ENCODE results near the gene H1-8. TPM values are rescaled to one million over a fixed set of nuclear protein-coding genes. Genes with fewer than 3 reads are reported as not detected.

The H1-8 gene
- total and polyA plus RNA-seq, 9 donors = 0.27 TPM; not detected in 8

GRCh38 chr3:129558772-129559564 lies 16.0 kb downstream of the H1-8 start:
- no peaks in the 10 kb centered on the region for H3K9me3 ChIP-seq
- no peaks in the 10 kb centered on the region for H3K36me3 ChIP-seq
- peak overlapping the region in 1 of 2 donors; percentile 2 for H3K27ac ChIP-seq
- intact Hi-C loops (cut with DNase I) = no loop called here
- no peak for TF ChIP-seq POLR2A (IDR thresholded peaks at IDR 0.05)
- TF ChIP-seq EP300 (IDR thresholded peaks at IDR 0.05) = no peak
- TF ChIP-seq CTCF (IDR thresholded peaks at IDR 0.05) = no peak
- peaks cover 26% of the 10 kb centered on the region for H3K4me1 ChIP-seq (ENCODE audit: insufficient read depth)
- H3K4me3 ChIP-seq = no peak overlapping the region
- 74 to 81% (median 75%) methylated on average over 10 to 11 of the region's 11 CpGs for WGBS, 3 donors
- no peaks in the 10 kb centered on the region for H3K27me3 ChIP-seq
- no peak for DNase-seq

- intact Hi-C loops (cut with DNase I) = loop anchor here in 2 of 4 donors (5.0 to 10.0 kb wide), 3 partner anchors 38 to 67 kb away; no protein-coding TSS in a partner anchor
- no peaks in the 10 kb centered on the region for H3K27me3 ChIP-seq
- H3K27ac ChIP-seq = peak overlapping the region; percentile 45 to 92
- WGBS, 3 donors = 71 to 79% (median 73%) methylated on average over 20 of the region's 20 CpGs
- H3K4me1 ChIP-seq (ENCODE audit: insufficient read depth) = peaks cover 23% of the 10 kb centered on the region
- no peak overlapping the region for H3K4me3 ChIP-seq
- TF ChIP-seq CTCF (IDR thresholded peaks at IDR 0.05) (no peak), EP300 (IDR thresholded peaks at IDR 0.05) (no peak), POLR2A (IDR thresholded peaks at IDR 0.05) (no peak)
- no peaks in the 10 kb centered on the region for H3K36me3 ChIP-seq
- no peak for DNase-seq
- no peaks in the 10 kb centered on the region for H3K9me3 ChIP-seq
These were observed 16.6 kb downstream of the H1-8 start for GRCh38 chr3:129559565-129560079.

- H3K9me3 ChIP-seq = no peaks in the 10 kb centered on the region
- peak overlapping the region; percentile 8 for H3K4me3 ChIP-seq
- intact Hi-C loops (cut with DNase I) = loop anchor here in 2 of 4 donors (5.0 to 10.0 kb wide), 3 partner anchors 37 to 68 kb away; no protein-coding TSS in a partner anchor
These were observed 17.4 kb downstream of the H1-8 start for GRCh38 chr3:129560269-129560787.

More at GRCh38 chr3:129560269-129560787, 17.4 kb downstream of the H1-8 start:
- H3K4me1 ChIP-seq (ENCODE audit: insufficient read depth) = peaks cover 19% of the 10 kb centered on the region
- no peaks in the 10 kb centered on the region for H3K36me3 ChIP-seq
- peak; percentile 61 to 74 (median 65) for DNase-seq
- peak overlapping the region; percentile 45 to 92 for H3K27ac ChIP-seq
- no peak for TF ChIP-seq CTCF (IDR thresholded peaks at IDR 0.05)
- TF ChIP-seq POLR2A (IDR thresholded peaks at IDR 0.05) = no peak
- TF ChIP-seq EP300 (IDR thresholded peaks at IDR 0.05) = no peak
- WGBS, 3 donors = 61 to 63% (median 61%) methylated on average over 16 of the region's 16 CpGs
- no peaks in the 10 kb centered on the region for H3K27me3 ChIP-seq
